Neural cell (in vitro differentiated cells): Measurements from ENCODE around the gene CSAD. TPM values are rescaled to one million over a fixed set of nuclear protein-coding genes. Genes with fewer than 3 reads are reported as not detected.
"Not testable (repeated sequence)": the region's sequence is repeated elsewhere in the genome, so short reads cannot be mapped to it uniquely, and the experiment has no call there.

ENCODE experiments used
- H2AFZ ChIP-seq: fragments of 200-600, 300-800 bp; sonication (generic), shearing (Covaris generic); 2 replicates; pipeline ENCODE4 v1.6.0; 2014; ENCODE audit warnings: low read depth, mild to moderate bottlenecking, antibody characterized with exemption, low read length, moderate library complexity
- H3F3A ChIP-seq: fragments of 200-600 bp; shearing (Covaris generic); 2 replicates; pipeline ENCODE4 v1.6.1; 2016; ENCODE audit warnings: mild to moderate bottlenecking, moderate library complexity, mixed read lengths, antibody characterized with exemption, low read length; ENCODE audit not compliant: insufficient read depth, poor library complexity, severe bottlenecking
- H3K27ac ChIP-seq: fragments of 200-600, 300-800 bp; sonication (generic), shearing (Covaris generic); 2 replicates; pipeline ENCODE4 v1.5.1; 2014; ENCODE audit warnings: mild to moderate bottlenecking, low read length, moderate library complexity
- H3K27me3 ChIP-seq: fragments of 300-800, 200-600 bp; sonication (generic), shearing (Covaris generic); 2 replicates; pipeline ENCODE4 v1.6.0; 2014; ENCODE audit warnings: mild to moderate bottlenecking, low read depth, low read length, moderate library complexity; ENCODE audit not compliant: insufficient read depth
- H3K36me3 ChIP-seq: fragments of 300-800, 200-600 bp; sonication (generic), shearing (Covaris generic); 2 replicates; pipeline ENCODE4 v1.5.1; 2014; ENCODE audit warnings: mild to moderate bottlenecking, antibody characterized with exemption, low read length, moderate library complexity; ENCODE audit not compliant: insufficient read depth
- H3K4me2 ChIP-seq: fragments of 300-800, 200-600 bp; sonication (generic), shearing (Covaris generic); 2 replicates; pipeline ENCODE4 v1.6.0; 2014; ENCODE audit warnings: mild to moderate bottlenecking, low read length
- H3K4me3 ChIP-seq: fragments of 300-800, 200-600 bp; sonication (generic), shearing (Covaris generic); 2 replicates; pipeline ENCODE4 v1.5.1; 2014; ENCODE audit warnings: mild to moderate bottlenecking, low read length, moderate library complexity
- H3K79me2 ChIP-seq: fragments of 200-600 bp; shearing (Covaris generic); replicated peaks from 2 replicates; pipeline ENCODE4 v1.6.0; 2014; ENCODE audit warnings: mild to moderate bottlenecking, low read length, moderate library complexity; ENCODE audit not compliant: insufficient read depth
- H3K9ac ChIP-seq: fragments of 300-800, 200-600 bp; sonication (generic), shearing (Covaris generic); 2 replicates; pipeline ENCODE4 v1.6.1; 2016; ENCODE audit warnings: mild to moderate bottlenecking, low read length, mixed read lengths
- H3K9me2 ChIP-seq: fragments of 200-600 bp; shearing (Covaris generic); 2 replicates; pipeline ENCODE4 v1.6.1; 2016; ENCODE audit warnings: mild to moderate bottlenecking, low read length, mixed read lengths; ENCODE audit not compliant: insufficient read depth
- H3K9me3 ChIP-seq: fragments of 200-600, 300-800 bp; sonication (generic), shearing (Covaris generic); 2 replicates; pipeline ENCODE4 v1.6.1; 2016; ENCODE audit warnings: mild to moderate bottlenecking, mixed run types, low read length, moderate library complexity, mixed read lengths
- H4K20me1 ChIP-seq: fragments of 200-600 bp; shearing (Covaris generic); 2 replicates; pipeline ENCODE4 v1.6.1; 2016; ENCODE audit warnings: mild to moderate bottlenecking, mixed run types; ENCODE audit not compliant: insufficient read depth
- CTCF ChIP-seq: fragments of 450-650 bp; IDR thresholded peaks from 2 replicates; pipeline ENCODE4 v1.5.1; 2014; ENCODE audit warnings: antibody characterized with exemption, mild to moderate bottlenecking, moderate library complexity; ENCODE audit not compliant: poor library complexity, severe bottlenecking
- EP300 ChIP-seq: fragments of 450-650 bp; conservative IDR thresholded peaks from 2 replicates; pipeline ENCODE4 v1.6.1; 2014; ENCODE audit warnings: antibody characterized with exemption, mild to moderate bottlenecking, moderate library complexity; ENCODE audit not compliant: poor library complexity, severe bottlenecking
- EZH2 ChIP-seq: fragments of 200-600, 300-800 bp; shearing (Covaris generic), sonication (generic); IDR thresholded peaks from 2 replicates; pipeline ENCODE4 v1.6.1; 2014; ENCODE audit warnings: antibody characterized with exemption, low read length, borderline replicate concordance, mild to moderate bottlenecking; ENCODE audit not compliant: insufficient read depth, poor library complexity, severe bottlenecking
- MXI1 ChIP-seq: fragments of 450-650 bp; conservative IDR thresholded peaks from 2 replicates; pipeline ENCODE4 v1.6.1; 2014; ENCODE audit warnings: antibody characterized with exemption, mild to moderate bottlenecking; ENCODE audit not compliant: poor library complexity, severe bottlenecking
- POLR2AphosphoS5 ChIP-seq: IDR thresholded peaks from 2 replicates; pipeline ENCODE4 v1.6.1; 2012
- RAD21 ChIP-seq: fragments of 450-650 bp; conservative IDR thresholded peaks from 2 replicates; pipeline ENCODE4 v1.6.1; 2014; ENCODE audit warnings: antibody characterized with exemption, mild to moderate bottlenecking, moderate library complexity
- REST ChIP-seq: IDR thresholded peaks from 2 replicates; pipeline ENCODE4 v1.6.1; 2012; ENCODE audit warnings: borderline replicate concordance
- SMC3 ChIP-seq: fragments of 450-650 bp; conservative IDR thresholded peaks from 2 replicates; pipeline ENCODE4 v1.6.1; 2014; ENCODE audit warnings: antibody characterized with exemption, mild to moderate bottlenecking, moderate library complexity; ENCODE audit not compliant: poor library complexity
- TAF1 ChIP-seq: IDR thresholded peaks from 2 replicates; pipeline ENCODE4 v1.6.1; 2012; ENCODE audit warnings: low read depth
- polyA plus RNA-seq: library from polyadenylated mRNA; depleted of rRNA; stranded (reverse); fragments of >200 nt; gene quantifications from 2 replicates; pipeline ENCODE4 v1.2.3, GENCODE V29; 2014

Gene CSAD
- polyA plus RNA-seq, 1 donor from 2014 or later = 41.9 TPM

DNA sequence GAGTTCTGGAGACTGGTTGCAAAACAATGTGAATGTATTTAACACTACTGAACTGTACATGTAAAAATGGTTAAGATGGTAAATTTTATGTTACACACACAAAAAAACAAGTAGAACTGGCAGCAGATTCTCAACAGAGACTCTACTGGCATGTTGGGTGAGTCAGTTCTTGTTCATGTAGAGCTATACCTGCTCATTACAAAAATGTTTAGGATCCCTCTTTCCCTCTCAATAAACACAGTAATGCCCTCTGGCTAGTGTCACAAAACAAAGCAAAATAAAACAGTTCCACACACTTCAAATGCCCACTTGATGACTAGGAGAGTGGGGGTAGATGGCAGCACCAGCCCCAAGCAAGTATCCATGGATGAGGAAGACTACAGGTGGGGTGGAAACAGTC lies 13.9 kb downstream of the CSAD start:
- Histone ChIP-seq H3K9ac (no peak overlapping the region), H3K79me2 (no peaks in the 10 kb centered on the region), H2AFZ (no peak overlapping the region), H3K36me3 (no peaks in the 10 kb centered on the region), H3K4me3 (no peak overlapping the region), H3K9me2 (no peaks in the 10 kb centered on the region), H3F3A (no peaks in the 10 kb centered on the region), H3K27ac (no peak overlapping the region), H4K20me1 (no peaks in the 10 kb centered on the region), H3K4me2 (no peak overlapping the region), H3K27me3 (no peaks in the 10 kb centered on the region), H3K9me3 (no peaks in the 10 kb centered on the region)
- TF ChIP-seq EP300 (no peak), RAD21 (no peak), SMC3 (no peak)

DNA sequence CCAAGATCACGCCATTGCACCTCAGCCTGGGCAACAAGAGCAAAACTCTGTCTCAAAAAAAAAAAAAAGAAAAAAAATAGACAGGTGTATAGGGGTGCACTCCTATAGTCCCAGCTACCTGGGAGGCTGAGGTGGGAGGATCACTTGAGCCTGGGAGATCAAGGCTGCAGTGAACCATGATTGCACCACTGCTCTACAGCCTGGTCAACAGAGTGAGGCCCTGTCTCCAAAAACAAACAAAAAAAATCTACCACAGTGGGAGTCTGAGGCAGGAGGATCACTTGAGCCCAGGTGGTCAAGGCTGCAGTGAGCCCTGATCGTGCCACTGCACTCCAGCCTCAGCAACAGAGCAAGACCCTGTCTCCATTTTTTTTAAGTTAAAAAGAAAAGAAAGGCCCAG lies 17.7 kb downstream of the CSAD start:
- H3K4me2 ChIP-seq, H2AFZ ChIP-seq, H3K9me3 ChIP-seq, H3K9me2 ChIP-seq, H3K9ac ChIP-seq, H3K27ac ChIP-seq, H3K79me2 ChIP-seq, H3F3A ChIP-seq, H3K36me3 ChIP-seq, H3K4me3 ChIP-seq, H3K27me3 ChIP-seq, H4K20me1 ChIP-seq: not testable (repeated sequence)

- no peaks in the 10 kb centered on the region for H4K20me1 ChIP-seq
- no peaks in the 10 kb centered on the region for H3K79me2 ChIP-seq
- H3K27ac ChIP-seq = no peak overlapping the region
- H2AFZ ChIP-seq = no peak overlapping the region
- no peaks in the 10 kb centered on the region for H3K36me3 ChIP-seq
- no peaks in the 10 kb centered on the region for H3K27me3 ChIP-seq
- H3K9me3 ChIP-seq = no peaks in the 10 kb centered on the region
- H3K4me2 ChIP-seq = no peak overlapping the region
- H3K9ac ChIP-seq = no peak overlapping the region
- H3K4me3 ChIP-seq = no peak overlapping the region
- TF ChIP-seq EZH2 (no peak), MXI1 (no peak), RAD21 (no peak), EP300 (no peak), CTCF (no peak)
- no peaks in the 10 kb centered on the region for H3K9me2 ChIP-seq
- H3F3A ChIP-seq = no peaks in the 10 kb centered on the region
These were observed 19.4 kb downstream of the CSAD start for GRCh38 chr12:53161119-53161911.

DNA sequence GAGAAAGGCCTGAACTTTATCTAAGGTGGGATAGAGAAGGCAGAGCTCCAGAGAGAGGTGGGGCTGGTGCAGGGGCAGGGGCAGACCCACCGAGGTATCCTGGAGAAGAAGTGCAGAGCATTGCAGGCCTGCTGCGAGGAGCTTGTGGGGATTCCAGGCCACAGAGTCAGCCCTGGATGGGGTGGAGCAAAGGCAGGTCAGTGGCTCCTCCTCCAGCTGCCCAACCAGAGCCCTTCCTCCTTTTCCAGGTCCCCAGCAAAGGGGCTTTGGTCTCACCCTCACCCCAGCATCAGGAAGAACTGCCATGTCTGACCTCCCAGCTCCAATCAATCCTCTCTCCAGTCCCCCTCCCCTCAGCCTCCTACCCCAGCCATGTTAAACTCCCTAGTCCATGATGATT lies 20.1 kb downstream of the CSAD start:
- H3K4me2 ChIP-seq = no peak overlapping the region
- H2AFZ ChIP-seq = no peak overlapping the region
- H3F3A ChIP-seq = no peaks in the 10 kb centered on the region
- H3K9ac ChIP-seq = no peak overlapping the region
- H3K4me3 ChIP-seq = no peak overlapping the region
- no peak overlapping the region for H3K27ac ChIP-seq
- H3K36me3 ChIP-seq = no peaks in the 10 kb centered on the region
- TF ChIP-seq MXI1 (no peak), EZH2 (no peak), POLR2AphosphoS5 (no peak), TAF1 (no peak), SMC3 (no peak), CTCF (no peak), RAD21 (no peak), REST (no peak), EP300 (no peak)
- no peaks in the 10 kb centered on the region for H3K9me2 ChIP-seq
- H3K27me3 ChIP-seq = no peaks in the 10 kb centered on the region
- H3K9me3 ChIP-seq = no peaks in the 10 kb centered on the region
- no peaks in the 10 kb centered on the region for H3K79me2 ChIP-seq
- H4K20me1 ChIP-seq = no peaks in the 10 kb centered on the region
